ENCODE results near the gene DGKG.

GRCh38 chr3:186125118-186125517, 236.9 kb downstream of the DGKG start:
- no peak for TF ChIP-seq POLR2AphosphoS5 (IDR thresholded peaks at IDR 0.05; ENCODE audit: borderline replicate concordance, low read depth, low read length)
- no peak for TF ChIP-seq EZH2 (IDR thresholded peaks at IDR 0.05)

Data from SK-N-MC (cell line).